ENCODE results near the gene GOLGA3. TPM values are rescaled to one million over a fixed set of nuclear protein-coding genes. Genes with fewer than 3 reads are reported as not detected.

GOLGA3 gene
- total and polyA plus RNA-seq, 2 experiments from 2014 or later = 10.3 to 57.8 TPM

DNA sequence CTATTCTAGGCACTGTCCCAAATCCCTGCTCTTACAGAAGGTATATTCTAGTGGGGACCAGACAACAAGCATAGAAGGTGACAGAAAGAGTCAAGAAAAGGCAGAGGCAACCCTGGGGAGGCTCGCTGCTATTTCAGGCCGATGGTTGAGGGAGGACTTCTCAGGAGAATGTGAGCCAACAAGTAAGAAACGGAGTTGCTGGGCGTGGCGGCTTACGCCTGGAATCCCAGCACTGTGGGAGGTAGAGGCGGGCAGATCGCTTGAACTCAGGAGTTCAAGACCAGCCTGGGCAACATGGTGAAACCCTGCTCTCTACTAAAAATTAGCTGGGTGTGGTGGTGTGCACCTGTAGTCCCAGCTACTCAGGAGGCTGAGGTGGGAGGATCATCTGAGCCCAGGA is 4.7 kb upstream of the GOLGA3 start (continued):
- TF ChIP-seq, protein P1, sequence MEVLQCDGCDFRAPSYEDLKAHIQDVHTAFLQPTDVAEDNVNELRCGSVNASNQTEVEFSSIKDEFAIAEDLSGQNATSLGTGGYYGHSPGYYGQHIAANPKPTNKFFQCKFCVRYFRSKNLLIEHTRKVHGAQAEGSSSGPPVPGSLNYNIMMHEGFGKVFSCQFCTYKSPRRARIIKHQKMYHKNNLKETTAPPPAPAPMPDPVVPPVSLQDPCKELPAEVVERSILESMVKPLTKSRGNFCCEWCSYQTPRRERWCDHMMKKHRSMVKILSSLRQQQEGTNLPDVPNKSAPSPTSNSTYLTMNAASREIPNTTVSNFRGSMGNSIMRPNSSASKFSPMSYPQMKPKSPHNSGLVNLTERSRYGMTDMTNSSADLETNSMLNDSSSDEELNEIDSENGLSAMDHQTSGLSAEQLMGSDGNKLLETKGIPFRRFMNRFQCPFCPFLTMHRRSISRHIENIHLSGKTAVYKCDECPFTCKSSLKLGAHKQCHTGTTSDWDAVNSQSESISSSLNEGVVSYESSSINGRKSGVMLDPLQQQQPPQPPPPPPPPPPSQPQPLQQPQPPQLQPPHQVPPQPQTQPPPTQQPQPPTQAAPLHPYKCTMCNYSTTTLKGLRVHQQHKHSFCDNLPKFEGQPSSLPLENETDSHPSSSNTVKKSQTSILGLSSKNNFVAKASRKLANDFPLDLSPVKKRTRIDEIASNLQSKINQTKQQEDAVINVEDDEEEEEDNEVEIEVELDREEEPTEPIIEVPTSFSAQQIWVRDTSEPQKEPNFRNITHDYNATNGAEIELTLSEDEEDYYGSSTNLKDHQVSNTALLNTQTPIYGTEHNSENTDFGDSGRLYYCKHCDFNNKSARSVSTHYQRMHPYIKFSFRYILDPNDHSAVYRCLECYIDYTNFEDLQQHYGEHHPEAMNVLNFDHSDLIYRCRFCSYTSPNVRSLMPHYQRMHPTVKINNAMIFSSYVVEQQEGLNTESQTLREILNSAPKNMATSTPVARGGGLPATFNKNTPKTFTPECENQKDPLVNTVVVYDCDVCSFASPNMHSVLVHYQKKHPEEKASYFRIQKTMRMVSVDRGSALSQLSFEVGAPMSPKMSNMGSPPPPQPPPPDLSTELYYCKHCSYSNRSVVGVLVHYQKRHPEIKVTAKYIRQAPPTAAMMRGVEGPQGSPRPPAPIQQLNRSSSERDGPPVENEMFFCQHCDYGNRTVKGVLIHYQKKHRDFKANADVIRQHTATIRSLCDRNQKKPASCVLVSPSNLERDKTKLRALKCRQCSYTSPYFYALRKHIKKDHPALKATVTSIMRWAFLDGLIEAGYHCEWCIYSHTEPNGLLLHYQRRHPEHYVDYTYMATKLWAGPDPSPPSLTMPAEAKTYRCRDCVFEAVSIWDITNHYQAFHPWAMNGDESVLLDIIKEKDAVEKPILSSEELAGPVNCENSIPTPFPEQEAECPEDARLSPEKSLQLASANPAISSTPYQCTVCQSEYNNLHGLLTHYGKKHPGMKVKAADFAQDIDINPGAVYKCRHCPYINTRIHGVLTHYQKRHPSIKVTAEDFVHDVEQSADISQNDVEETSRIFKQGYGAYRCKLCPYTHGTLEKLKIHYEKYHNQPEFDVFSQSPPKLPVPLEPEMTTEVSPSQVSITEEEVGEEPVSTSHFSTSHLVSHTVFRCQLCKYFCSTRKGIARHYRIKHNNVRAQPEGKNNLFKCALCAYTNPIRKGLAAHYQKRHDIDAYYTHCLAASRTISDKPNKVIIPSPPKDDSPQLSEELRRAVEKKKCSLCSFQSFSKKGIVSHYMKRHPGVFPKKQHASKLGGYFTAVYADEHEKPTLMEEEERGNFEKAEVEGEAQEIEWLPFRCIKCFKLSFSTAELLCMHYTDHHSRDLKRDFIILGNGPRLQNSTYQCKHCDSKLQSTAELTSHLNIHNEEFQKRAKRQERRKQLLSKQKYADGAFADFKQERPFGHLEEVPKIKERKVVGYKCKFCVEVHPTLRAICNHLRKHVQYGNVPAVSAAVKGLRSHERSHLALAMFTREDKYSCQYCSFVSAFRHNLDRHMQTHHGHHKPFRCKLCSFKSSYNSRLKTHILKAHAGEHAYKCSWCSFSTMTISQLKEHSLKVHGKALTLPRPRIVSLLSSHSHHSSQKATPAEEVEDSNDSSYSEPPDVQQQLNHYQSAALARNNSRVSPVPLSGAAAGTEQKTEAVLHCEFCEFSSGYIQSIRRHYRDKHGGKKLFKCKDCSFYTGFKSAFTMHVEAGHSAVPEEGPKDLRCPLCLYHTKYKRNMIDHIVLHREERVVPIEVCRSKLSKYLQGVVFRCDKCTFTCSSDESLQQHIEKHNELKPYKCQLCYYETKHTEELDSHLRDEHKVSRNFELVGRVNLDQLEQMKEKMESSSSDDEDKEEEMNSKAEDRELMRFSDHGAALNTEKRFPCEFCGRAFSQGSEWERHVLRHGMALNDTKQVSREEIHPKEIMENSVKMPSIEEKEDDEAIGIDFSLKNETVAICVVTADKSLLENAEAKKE (CRISPR knock-in tag; IDR thresholded peaks at IDR 0.05) = no peak
- TF ChIP-seq EZH2 (IDR thresholded peaks at IDR 0.05; ENCODE audit: low read depth, unreplicated experiment) = no peak
- TF ChIP-seq NANOG (IDR thresholded peaks at IDR 0.05; ENCODE audit: borderline replicate concordance) = no peak
- TF ChIP-seq ZNF331 (CRISPR knock-in tag; IDR thresholded peaks at IDR 0.05; ENCODE audit: low read depth) = no peak
- no peak for TF ChIP-seq STAT1 (IDR thresholded peaks at IDR 0.05; ENCODE audit: unreplicated experiment)
- TF ChIP-seq, protein P2, sequence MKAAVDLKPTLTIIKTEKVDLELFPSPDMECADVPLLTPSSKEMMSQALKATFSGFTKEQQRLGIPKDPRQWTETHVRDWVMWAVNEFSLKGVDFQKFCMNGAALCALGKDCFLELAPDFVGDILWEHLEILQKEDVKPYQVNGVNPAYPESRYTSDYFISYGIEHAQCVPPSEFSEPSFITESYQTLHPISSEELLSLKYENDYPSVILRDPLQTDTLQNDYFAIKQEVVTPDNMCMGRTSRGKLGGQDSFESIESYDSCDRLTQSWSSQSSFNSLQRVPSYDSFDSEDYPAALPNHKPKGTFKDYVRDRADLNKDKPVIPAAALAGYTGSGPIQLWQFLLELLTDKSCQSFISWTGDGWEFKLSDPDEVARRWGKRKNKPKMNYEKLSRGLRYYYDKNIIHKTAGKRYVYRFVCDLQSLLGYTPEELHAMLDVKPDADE (IDR thresholded peaks at IDR 0.05) = no peak

DNA sequence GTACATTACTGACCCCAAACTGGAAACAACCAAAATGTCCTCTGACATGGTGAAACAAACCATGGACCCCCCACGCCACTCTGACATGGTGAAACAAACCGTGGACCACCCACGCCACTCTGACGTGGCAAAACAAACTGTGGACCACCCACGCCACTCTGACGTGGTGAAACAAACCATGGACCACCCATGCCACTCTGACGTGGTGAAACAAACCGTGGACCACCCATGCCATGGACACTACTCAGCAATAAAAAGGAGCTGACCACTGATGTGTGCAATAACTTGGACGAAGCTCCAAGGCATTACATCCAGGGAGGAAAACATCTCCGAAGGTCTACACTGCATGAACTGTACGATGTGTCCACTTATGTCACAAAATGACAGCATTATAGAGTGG is 3.1 kb upstream of the GOLGA3 start:
- no peaks in the 10 kb centered on the region for H4K20me1 ChIP-seq (replicated peaks; ENCODE audit: insufficient read depth)
- TF ChIP-seq NANOG (IDR thresholded peaks at IDR 0.05; ENCODE audit: borderline replicate concordance) = no peak
- TF ChIP-seq ZNF114 (CRISPR knock-in tag; IDR thresholded peaks at IDR 0.05) = no peak
- TF ChIP-seq, protein P1 (CRISPR knock-in tag; IDR thresholded peaks at IDR 0.05) = no peak
- no peak for TF ChIP-seq EZH2phosphoT487 (IDR thresholded peaks at IDR 0.05; ENCODE audit: unreplicated experiment)
- TF ChIP-seq STAT1 (IDR thresholded peaks at IDR 0.05; ENCODE audit: unreplicated experiment) = no peak
- no peak for TF ChIP-seq EZH2 (IDR thresholded peaks at IDR 0.05; ENCODE audit: low read depth, unreplicated experiment)
- TF ChIP-seq JUNB (IDR thresholded peaks at IDR 0.05; ENCODE audit: unreplicated experiment) = no peak

More for the DNA sequence above, 3.1 kb upstream of the GOLGA3 start:
- H3K27ac Mint-ChIP-seq = no peak overlapping the region
- Histone ChIP-seq H2AFZ (no peak overlapping the region), H3K9me2 (ENCODE audit: insufficient read depth) (no peaks in the 10 kb centered on the region), H3K27me3 (ENCODE audit: insufficient read depth) (no peaks in the 10 kb centered on the region), H3K36me3 (ENCODE audit: insufficient read depth) (no peaks in the 10 kb centered on the region), H3K79me2 (replicated peaks; ENCODE audit: insufficient read depth) (peaks cover 16% of the 10 kb centered on the region), H3K4me2 (no peak overlapping the region), H3F3A (replicated peaks; ENCODE audit: low read depth) (peaks cover 13% of the 10 kb centered on the region; the same call in 1 of the 2 replicates), H3K4me3 (no peak overlapping the region), H3K27ac (ENCODE audit: low read depth) (no peak overlapping the region), H3K4me1 (ENCODE audit: insufficient read depth) (peaks cover 8% of the 10 kb centered on the region)
- peaks cover 10% of the 10 kb centered on the region; the same call in 1 of the 3 replicates for H3K36me3 Mint-ChIP-seq (ENCODE audit: low read depth)
- no peak for ATAC-seq
- H3K9me3 Mint-ChIP-seq = peaks cover 2% of the 10 kb centered on the region; the same call in 2 of the 3 replicates
- H3K27me3 Mint-ChIP-seq (ENCODE audit: insufficient read depth, low read depth, poor library complexity) = peaks cover 7% of the 10 kb centered on the region
- no peak overlapping the region for H3K4me3 Mint-ChIP-seq
- no peak for DNase-seq (ENCODE audit: low spot score)
- H3K4me1 Mint-ChIP-seq = peaks cover 12% of the 10 kb centered on the region

Data from GM23338 (cell line).